A549 treated with Hydrocortisone at 1 μM for 4 hours (cell line): ENCODE results near the gene DDX39B. TPM values are rescaled to one million over a fixed set of nuclear protein-coding genes. Genes with fewer than 3 reads are reported as not detected.

Experiments used
- total RNA-seq: library from RNA; stranded (reverse); fragments of 200-300 nt; extraction: Qiagen RNA extraction; gene quantifications from 5 replicates; pipeline ENCODE4 v1.2.3, GENCODE V29; 2022

DDX39B gene
- total RNA-seq: 331 to 435 TPM (median 353 TPM) in 5 replicates

DNA sequence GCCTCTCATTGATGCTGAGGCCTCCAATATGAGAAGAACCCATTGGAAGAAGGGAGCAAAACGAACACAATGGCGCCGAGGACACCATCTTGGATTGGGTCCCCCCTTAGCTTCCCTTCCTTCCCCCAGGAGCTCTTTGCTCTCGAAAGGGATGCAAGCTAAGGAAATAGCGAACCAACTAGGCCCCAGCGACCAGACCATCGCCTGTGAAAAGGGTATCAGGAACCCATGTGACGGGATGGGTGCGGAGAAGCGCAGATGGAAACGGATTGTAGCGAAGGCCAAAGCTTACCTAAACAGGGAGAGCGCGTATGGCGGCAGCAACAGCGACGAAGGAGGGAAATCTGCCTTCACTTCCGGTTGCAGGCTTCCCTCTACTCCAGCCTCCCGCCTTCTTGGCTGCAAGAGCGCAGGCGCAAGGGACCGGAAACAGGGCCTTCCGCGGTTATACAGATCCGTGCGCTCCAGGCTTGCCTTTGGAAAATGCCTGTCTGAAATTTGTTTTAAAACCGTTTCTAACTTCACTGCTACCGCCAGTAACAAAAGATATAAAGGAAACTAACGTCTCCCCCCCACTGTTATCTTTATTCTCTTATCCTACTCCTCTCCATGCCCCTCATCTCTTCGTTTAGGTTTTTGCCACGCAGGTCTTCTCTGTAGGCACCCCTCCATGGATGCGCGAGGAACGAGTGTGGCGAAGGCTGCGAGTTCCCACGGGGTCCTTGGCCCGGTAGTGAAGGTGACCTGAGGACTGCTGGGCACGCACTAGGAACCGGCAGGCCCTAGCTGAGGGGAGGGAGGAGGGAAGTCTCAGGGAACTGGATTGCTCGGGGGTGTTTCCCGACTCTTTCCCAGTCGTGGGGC is at the start of gene DDX39B:
Gene DDX39B, minus strand, starts transcription at position 346 of the 864 bp plus-strand sequence. CDS start 1,471 bp downstream, outside the sequence.

DNA sequence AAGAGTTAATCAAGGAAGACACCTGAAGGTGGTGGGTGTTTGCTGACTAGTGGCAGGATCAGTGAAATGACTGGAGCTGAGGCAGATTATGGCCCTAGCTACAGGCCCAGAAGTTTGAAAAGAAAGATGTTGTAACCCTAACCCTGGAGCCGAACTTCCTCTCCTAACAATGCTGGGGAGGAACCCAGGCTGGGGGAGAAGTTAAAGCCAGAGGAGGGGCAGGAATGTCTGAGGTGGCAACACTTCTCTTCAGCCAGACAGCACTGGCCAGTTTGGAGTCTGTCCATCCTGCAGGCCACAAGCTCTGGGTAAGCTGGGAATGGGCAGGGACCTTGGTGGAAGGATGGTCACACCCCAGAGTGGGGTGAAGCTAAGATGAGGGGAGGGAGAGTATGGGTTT is 44.2 kb upstream of the DDX39B start, which contains the start of gene LST1:
Gene LST1, plus strand, starts transcription at position 270 of the 400 bp plus-strand sequence. CDS start 1,023 bp downstream, outside the sequence.

GRCh38 chr6:31582230-31582643 is 40.4 kb upstream of the DDX39B start, which contains the start of gene LTB:
Gene LTB, minus strand, starts transcription at chr6:31582424. Its CDS starts 7 bp downstream, at chr6:31582417.

DNA sequence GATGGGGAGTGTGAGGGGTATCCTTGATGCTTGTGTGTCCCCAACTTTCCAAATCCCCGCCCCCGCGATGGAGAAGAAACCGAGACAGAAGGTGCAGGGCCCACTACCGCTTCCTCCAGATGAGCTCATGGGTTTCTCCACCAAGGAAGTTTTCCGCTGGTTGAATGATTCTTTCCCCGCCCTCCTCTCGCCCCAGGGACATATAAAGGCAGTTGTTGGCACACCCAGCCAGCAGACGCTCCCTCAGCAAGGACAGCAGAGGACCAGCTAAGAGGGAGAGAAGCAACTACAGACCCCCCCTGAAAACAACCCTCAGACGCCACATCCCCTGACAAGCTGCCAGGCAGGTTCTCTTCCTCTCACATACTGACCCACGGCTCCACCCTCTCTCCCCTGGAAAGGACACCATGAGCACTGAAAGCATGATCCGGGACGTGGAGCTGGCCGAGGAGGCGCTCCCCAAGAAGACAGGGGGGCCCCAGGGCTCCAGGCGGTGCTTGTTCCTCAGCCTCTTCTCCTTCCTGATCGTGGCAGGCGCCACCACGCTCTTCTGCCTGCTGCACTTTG is 33.6 kb upstream of the DDX39B start, which contains the start of gene TNF:
Gene TNF, plus strand, starts transcription at position 231 of the 567 bp plus-strand sequence. Its CDS starts 177 bp downstream, at position 408.

DNA sequence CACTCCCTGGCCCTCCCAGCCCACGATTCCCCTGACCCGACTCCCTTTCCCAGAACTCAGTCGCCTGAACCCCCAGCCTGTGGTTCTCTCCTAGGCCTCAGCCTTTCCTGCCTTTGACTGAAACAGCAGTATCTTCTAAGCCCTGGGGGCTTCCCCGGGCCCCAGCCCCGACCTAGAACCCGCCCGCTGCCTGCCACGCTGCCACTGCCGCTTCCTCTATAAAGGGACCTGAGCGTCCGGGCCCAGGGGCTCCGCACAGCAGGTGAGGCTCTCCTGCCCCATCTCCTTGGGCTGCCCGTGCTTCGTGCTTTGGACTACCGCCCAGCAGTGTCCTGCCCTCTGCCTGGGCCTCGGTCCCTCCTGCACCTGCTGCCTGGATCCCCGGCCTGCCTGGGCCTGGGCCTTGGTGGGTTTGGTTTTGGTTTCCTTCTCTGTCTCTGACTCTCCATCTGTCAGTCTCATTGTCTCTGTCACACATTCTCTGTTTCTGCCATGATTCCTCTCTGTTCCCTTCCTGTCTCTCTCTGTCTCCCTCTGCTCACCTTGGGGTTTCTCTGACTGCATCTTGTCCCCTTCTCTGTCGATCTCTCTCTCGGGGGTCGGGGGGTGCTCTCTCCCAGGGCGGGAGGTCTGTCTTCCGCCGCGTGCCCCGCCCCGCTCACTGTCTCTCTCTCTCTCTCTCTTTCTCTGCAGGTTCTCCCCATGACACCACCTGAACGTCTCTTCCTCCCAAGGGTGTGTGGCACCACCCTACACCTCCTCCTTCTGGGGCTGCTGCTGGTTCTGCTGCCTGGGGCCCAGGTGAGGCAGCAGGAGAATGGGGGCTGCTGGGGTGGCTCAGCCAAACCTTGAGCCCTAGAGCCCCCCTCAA is 30.5 kb upstream of the DDX39B start, which contains the start of gene LTA:
Gene LTA, plus strand, starts transcription at position 249 of the 871 bp plus-strand sequence. Its CDS starts 454 bp downstream, at position 703.

GRCh38 chr6:31546958-31547726 is 5.3 kb upstream of the DDX39B start, which contains the start of gene NFKBIL1:
Gene NFKBIL1, plus strand, starts transcription at chr6:31547608. Its CDS starts 87 bp downstream, at chr6:31547695.

GRCh38 chr6:31546339-31546957 is 4.6 kb upstream of the DDX39B start, which contains the start of gene ATP6V1G2:
Gene ATP6V1G2, minus strand, starts transcription at chr6:31546608. Its CDS starts 49 bp downstream, at chr6:31546559.

GRCh38 chr6:31528821-31529328 is 12.9 kb downstream of the DDX39B start, which contains the start of gene MCCD1:
Gene MCCD1, plus strand, starts transcription at chr6:31528962. Its CDS starts 53 bp downstream, at chr6:31529015.

DNA sequence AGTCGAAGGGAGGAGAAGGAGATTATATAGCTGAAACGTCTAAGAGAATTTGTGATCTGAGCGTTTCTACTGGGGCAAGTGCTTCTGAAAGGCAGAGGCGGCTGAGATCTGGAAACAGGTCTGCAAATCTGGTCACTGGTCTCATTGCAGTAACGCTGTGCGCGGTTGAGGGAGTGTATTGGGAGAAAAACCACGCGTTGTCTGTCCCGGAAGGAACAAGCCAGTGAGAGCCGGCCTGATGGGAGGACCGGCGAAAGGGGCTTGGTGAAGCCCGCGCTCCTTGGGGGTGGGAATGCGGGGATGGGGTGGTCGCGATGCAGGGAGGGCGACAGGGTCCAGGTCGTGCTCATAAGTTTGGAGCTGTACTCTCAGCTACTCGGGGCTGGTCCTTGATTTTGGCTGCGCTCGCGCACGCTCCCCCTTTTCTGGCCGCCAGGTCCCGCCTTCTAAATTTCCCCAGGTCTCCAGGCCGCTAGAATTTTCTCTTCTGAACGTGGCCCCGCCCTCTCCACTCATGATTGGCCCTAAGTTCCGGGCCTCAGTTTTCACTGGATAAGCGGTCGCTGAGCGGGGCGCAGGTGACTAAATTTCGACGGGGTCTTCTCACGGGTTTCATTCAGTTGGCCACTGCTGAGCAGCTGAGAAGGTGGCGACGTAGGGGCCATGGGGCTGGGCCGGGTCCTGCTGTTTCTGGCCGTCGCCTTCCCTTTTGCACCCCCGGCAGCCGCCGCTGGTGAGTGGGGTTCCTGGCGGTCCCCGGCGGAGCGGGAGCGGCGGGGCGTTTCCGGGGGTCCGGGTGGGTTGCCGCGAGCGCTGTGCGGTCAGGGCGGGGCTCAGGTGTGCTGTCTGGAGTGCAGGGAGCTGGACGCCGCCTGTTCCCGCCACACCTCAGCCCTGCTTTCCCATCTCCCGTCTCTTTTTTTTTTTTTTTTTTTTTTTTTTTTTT is 44.0 kb downstream of the DDX39B start, which contains the start of gene MICB:
Gene MICB, plus strand, starts transcription at position 615 of the 946 bp plus-strand sequence. Its CDS starts 49 bp downstream, at position 664.

Other genes with a start within 250 kb of the DDX39B start
- gene HLA-B, start 184.8 kb downstream of the DDX39B start, total RNA-seq: 24.9 to 35.0 TPM (median 28.2 TPM) in 5 replicates
- 27.8 to 29.9 TPM (median 29.8 TPM) in 5 replicates for gene MICA, start 138.4 kb downstream of the DDX39B start, total RNA-seq
- 6.1 to 7.7 TPM (median 7.3 TPM) in 5 replicates for gene MICB, start 43.9 kb downstream of the DDX39B start, total RNA-seq
- gene MCCD1, start 13.0 kb downstream of the DDX39B start, total RNA-seq: not detected in 5 replicates
- gene ATP6V1G2, start 4.6 kb upstream of the DDX39B start, total RNA-seq: 0.46 to 0.93 TPM (median 0.67 TPM) in 5 replicates
- 9.7 to 12.5 TPM (median 11.6 TPM) in 5 replicates for gene NFKBIL1, start 5.6 kb upstream of the DDX39B start, total RNA-seq
- 0.07 to 0.31 TPM (median 0.13 TPM) in 3 of 5 replicates, not detected in the others for gene LTA, start 30.3 kb upstream of the DDX39B start, total RNA-seq
- 0.08 to 0.12 TPM in 2 of 5 replicates, not detected in the others for gene TNF, start 33.6 kb upstream of the DDX39B start, total RNA-seq
- gene LTB, start 40.4 kb upstream of the DDX39B start, total RNA-seq: 0.29 to 0.47 TPM (median 0.38 TPM) in 5 replicates
- 0.37 TPM in 1 of 5 replicates, not detected in the others for gene LST1, start 44.3 kb upstream of the DDX39B start, total RNA-seq
- not detected in 5 replicates for gene NCR3, start 51.0 kb upstream of the DDX39B start, total RNA-seq
- not detected in 5 replicates for gene AIF1, start 73.2 kb upstream of the DDX39B start, total RNA-seq
- 76.6 to 89.9 TPM (median 84.4 TPM) in 5 replicates for gene PRRC2A, start 78.7 kb upstream of the DDX39B start, total RNA-seq
- 129 to 143 TPM (median 133 TPM) in 5 replicates for gene BAG6, start 110.7 kb upstream of the DDX39B start, total RNA-seq
- gene APOM, start 113.9 kb upstream of the DDX39B start, total RNA-seq: 2.9 to 3.8 TPM (median 3.4 TPM) in 5 replicates
- 10.1 to 14.9 TPM (median 12.4 TPM) in 5 replicates for gene C6orf47, start 118.8 kb upstream of the DDX39B start, total RNA-seq
- 9.3 to 11.4 TPM (median 11.1 TPM) in 5 replicates for gene GPANK1, start 123.0 kb upstream of the DDX39B start, total RNA-seq
- 154 to 183 TPM (median 177 TPM) in 5 replicates for gene CSNK2B, start 124.1 kb upstream of the DDX39B start, total RNA-seq
- gene LY6G5B, start 128.0 kb upstream of the DDX39B start, total RNA-seq: 3.4 to 4.7 TPM (median 3.9 TPM) in 5 replicates
- 0.75 to 2.1 TPM (median 1.5 TPM) in 5 replicates for gene LY6G5C, start 139.1 kb upstream of the DDX39B start, total RNA-seq
- gene ABHD16A, start 161.3 kb upstream of the DDX39B start, total RNA-seq: 15.0 to 19.1 TPM (median 17.0 TPM) in 5 replicates
- not detected in 5 replicates for gene LY6G6F, start 164.9 kb upstream of the DDX39B start, total RNA-seq
- gene LY6G6D, start 173.3 kb upstream of the DDX39B start, total RNA-seq: not detected in 5 replicates
- gene LY6G6C, start 179.7 kb upstream of the DDX39B start, total RNA-seq: 0.13 to 0.18 TPM in 2 of 5 replicates, not detected in the others
- not detected in 5 replicates for gene MPIG6B, start 181.4 kb upstream of the DDX39B start, total RNA-seq
- gene DDAH2, start 187.3 kb upstream of the DDX39B start, total RNA-seq: 25.9 to 32.1 TPM (median 29.2 TPM) in 5 replicates
- 475 to 491 TPM (median 481 TPM) in 5 replicates for gene CLIC1, start 194.5 kb upstream of the DDX39B start, total RNA-seq
- gene MSH5, start 198.0 kb upstream of the DDX39B start, total RNA-seq: 10.7 to 15.7 TPM (median 13.4 TPM) in 5 replicates
- 2.6 to 4.9 TPM (median 3.2 TPM) in 5 replicates for gene SAPCD1, start 220.7 kb upstream of the DDX39B start, total RNA-seq
- gene VWA7, start 235.3 kb upstream of the DDX39B start, total RNA-seq: 1.1 to 1.7 TPM (median 1.5 TPM) in 5 replicates